Stimulated activated CD8-positive, alpha-beta memory T cell treated with anti-CD3 and anti-CD28 coated beads, Interleukin-4, amount 100 ng/mL, for 1 hour (primary cell): ENCODE measurements around the gene NUP62.
"Not testable (repeated sequence)": the region's sequence is repeated elsewhere in the genome, so short reads cannot be mapped to it uniquely, and the experiment has no call there.

ENCODE experiments used
- DNase-seq, 2 donors: peaks; one replicate each; pipeline ENCODE4 v3.0.0-alpha.2; 2020; ENCODE audit warnings: low read depth in 2 of 2, low spot score in 1 of 2

NUP62 gene

GRCh38 chr19:49925486-49925885, 3.8 kb downstream of the NUP62 start:
- DNase-seq, result no peak

GRCh38 chr19:49924881-49925210, 4.5 kb downstream of the NUP62 start:
- not testable (repeated sequence) for DNase-seq

GRCh38 chr19:49924004-49924880, 5.1 kb downstream of the NUP62 start:
- DNase-seq, result no peak

GRCh38 chr19:49923055-49924003, 6.0 kb downstream of the NUP62 start:
- no peak for DNase-seq

GRCh38 chr19:49921871-49922795, 7.2 kb downstream of the NUP62 start:
- no peak for DNase-seq

- DNase-seq, result no peak
Observed at GRCh38 chr19:49920624-49921363, 8.5 kb downstream of the NUP62 start.

GRCh38 chr19:49918089-49918488, 11.2 kb downstream of the NUP62 start:
- no peak for DNase-seq

- no peak for DNase-seq
Observed at GRCh38 chr19:49916839-49917733, 12.2 kb downstream of the NUP62 start.

GRCh38 chr19:49915271-49915670, 14.0 kb downstream of the NUP62 start:
- no peak for DNase-seq

- no peak for DNase-seq
Observed at GRCh38 chr19:49913720-49914119, 15.6 kb downstream of the NUP62 start.

GRCh38 chr19:49912965-49913685, 16.2 kb downstream of the NUP62 start:
- DNase-seq, result no peak

- DNase-seq, result no peak
Observed at GRCh38 chr19:49911381-49912145, 17.7 kb downstream of the NUP62 start.

- DNase-seq, result no peak
Observed at GRCh38 chr19:49910179-49910578, 19.1 kb downstream of the NUP62 start.

GRCh38 chr19:49908480-49909420, 20.6 kb downstream of the NUP62 start:
- DNase-seq, result no peak

- no peak for DNase-seq
Observed at GRCh38 chr19:49907745-49908446, 21.4 kb downstream of the NUP62 start.

GRCh38 chr19:49906879-49907564, 22.3 kb downstream of the NUP62 start:
- DNase-seq, result no peak
